SU-DHL-6 (cell line): ENCODE data around the gene ANKRD29.

Source experiments
- EZH2phosphoT487 ChIP-seq: fragments of 200-600 bp; sonication (generic), shearing (Covaris generic); conservative IDR thresholded peaks from 2 replicates; pipeline ENCODE4 v1.6.1; 2018; ENCODE audit warnings: mild to moderate bottlenecking, antibody characterized with exemption, low read length, moderate library complexity, mixed read lengths
- TF ChIP-seq, protein P1 (sequence below): fragments of 200-600 bp; sonication (generic); IDR thresholded peaks from one replicate; pipeline ENCODE4 v1.5.1; 2017; ENCODE audit warnings: antibody characterized with exemption, mild to moderate bottlenecking, low read length, moderate library complexity; ENCODE audit not compliant: insufficient read depth, poor library complexity, severe bottlenecking

DNA sequence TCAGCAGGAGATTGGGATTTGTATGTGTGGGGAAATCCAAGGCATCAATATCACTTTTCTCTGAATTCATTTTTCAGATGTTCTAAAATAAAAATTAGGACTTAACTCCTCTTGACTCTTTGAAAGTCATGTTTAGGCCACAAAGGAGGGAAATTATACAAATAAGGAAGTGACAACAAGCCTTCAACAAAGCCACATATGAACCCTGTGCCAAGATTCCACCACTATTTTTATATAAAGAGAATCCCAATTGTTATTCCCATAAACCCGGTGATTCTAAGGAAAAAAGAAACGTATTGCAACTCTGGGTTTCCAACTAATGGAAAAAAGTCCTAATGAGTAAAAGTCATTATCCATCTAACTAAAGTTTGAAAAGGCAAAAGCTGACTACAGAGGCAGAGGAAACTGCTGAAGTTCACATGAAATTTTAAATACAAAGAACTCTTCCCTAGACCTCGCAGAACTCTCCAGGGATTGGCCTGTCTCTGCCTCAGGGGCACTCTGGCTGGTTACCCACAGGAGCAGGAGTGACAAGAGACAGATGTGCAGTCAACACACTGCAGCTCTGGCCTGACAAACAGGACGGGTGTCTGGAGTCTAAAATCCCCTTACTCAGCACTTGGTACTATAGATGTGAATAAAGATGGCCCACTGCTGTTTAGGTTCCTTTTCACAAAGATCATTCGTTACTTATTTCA lies 88.0 kb downstream of the ANKRD29 start:
- TF ChIP-seq, protein P1, sequence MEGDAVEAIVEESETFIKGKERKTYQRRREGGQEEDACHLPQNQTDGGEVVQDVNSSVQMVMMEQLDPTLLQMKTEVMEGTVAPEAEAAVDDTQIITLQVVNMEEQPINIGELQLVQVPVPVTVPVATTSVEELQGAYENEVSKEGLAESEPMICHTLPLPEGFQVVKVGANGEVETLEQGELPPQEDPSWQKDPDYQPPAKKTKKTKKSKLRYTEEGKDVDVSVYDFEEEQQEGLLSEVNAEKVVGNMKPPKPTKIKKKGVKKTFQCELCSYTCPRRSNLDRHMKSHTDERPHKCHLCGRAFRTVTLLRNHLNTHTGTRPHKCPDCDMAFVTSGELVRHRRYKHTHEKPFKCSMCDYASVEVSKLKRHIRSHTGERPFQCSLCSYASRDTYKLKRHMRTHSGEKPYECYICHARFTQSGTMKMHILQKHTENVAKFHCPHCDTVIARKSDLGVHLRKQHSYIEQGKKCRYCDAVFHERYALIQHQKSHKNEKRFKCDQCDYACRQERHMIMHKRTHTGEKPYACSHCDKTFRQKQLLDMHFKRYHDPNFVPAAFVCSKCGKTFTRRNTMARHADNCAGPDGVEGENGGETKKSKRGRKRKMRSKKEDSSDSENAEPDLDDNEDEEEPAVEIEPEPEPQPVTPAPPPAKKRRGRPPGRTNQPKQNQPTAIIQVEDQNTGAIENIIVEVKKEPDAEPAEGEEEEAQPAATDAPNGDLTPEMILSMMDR: no peak
- TF ChIP-seq EZH2phosphoT487: no peak
